HUES6 (cell line): ENCODE measurements around the gene RNPS1.
"Not testable (repeated sequence)": the region's sequence is repeated elsewhere in the genome, so short reads cannot be mapped to it uniquely, and the experiment has no call there.

Experiments
- H3K27ac ChIP-seq: 2 replicates; pipeline ENCODE4 v1.7.0; 2013; ENCODE audit warnings: low read depth, mild to moderate bottlenecking, low read length, inconsistent platforms
- H3K27me3 ChIP-seq: 2 replicates; pipeline ENCODE4 v1.6.1; 2013; ENCODE audit warnings: low read length; ENCODE audit not compliant: control insufficient read depth, insufficient read depth
- H3K36me3 ChIP-seq: 2 replicates; pipeline ENCODE4 v1.6.1; 2013; ENCODE audit warnings: low read length; ENCODE audit not compliant: control insufficient read depth, insufficient read depth
- H3K4me1 ChIP-seq: 2 replicates; pipeline ENCODE4 v1.6.1; 2013; ENCODE audit warnings: low read length; ENCODE audit not compliant: control insufficient read depth, insufficient read depth
- H3K4me3 ChIP-seq: 2 replicates; pipeline ENCODE4 v1.5.1; 2013; ENCODE audit warnings: low read depth, low read length
- H3K9ac ChIP-seq: one replicate; pipeline ENCODE4 v1.6.1; 2013; ENCODE audit warnings: mild to moderate bottlenecking, low read length
- H3K9me3 ChIP-seq: 2 replicates; pipeline ENCODE4 v1.6.1; 2013; ENCODE audit warnings: low read depth, low read length; ENCODE audit not compliant: control insufficient read depth, insufficient read depth

RNPS1 gene

DNA sequence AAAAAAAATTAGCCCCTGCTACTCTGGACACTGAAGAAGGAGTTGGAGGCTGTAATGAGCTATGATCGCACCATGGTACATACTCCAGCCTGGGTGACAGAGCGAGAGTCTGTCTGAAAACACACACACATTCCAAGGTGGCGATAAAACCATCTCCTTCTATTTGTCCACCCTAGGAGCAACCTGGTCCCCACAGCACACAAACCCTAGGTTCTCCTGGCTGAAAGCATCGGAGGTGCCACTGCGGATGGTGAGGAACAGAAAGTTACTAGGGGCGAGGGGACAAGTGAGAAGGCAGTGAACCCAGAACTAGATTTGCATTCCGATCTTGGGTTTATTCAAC is 15.1 kb downstream of the RNPS1 start:
- Histone ChIP-seq H3K27ac (no peak overlapping the region), H3K4me3 (no peak overlapping the region), H3K9ac (no peak overlapping the region), H3K9me3 (no peaks in the 10 kb centered on the region), H3K27me3 (no peaks in the 10 kb centered on the region), H3K36me3 (peaks cover 66% of the 10 kb centered on the region), H3K4me1 (peaks cover 10% of the 10 kb centered on the region; the same call in 1 of the 2 replicates)

DNA sequence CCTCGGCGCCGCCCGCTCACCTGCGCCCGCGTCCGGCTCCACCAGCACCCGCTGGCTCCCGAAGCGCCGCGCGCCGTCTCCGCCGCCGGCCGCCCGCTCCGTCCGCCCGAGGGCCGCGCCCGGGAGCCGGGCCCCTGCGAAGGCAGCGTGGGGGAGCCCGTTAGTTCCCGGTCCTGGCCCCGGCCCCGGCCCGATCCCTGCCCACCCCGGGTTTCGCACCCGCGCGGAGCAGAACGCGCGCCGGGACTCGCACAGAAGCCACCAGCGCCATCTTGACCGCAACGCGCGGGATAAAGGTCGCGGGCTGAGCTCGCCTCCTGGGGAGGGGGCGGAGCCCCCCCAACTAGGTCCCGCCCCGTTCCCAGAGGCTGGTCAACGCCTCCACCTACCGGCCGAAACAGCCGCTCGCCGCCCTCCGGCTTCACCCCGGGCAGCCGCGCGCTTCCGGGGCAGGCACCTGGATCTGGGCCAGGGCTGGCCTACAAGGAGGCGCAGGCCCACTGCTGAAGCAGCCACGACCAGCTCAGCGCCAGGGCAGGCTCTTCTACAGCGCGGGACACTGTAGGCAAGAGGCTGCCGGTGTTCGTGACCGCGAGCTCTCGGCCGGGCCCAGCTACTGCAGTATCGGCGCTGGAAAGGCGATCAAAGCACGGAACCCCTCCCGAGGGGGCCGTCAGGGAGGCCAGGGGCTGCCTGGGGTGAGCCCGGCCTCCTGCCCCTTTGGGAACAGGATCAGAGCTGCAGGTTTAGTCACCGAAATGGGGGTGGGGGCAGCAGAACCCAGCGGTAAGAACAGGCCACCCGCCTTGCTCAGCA is 16.4 kb downstream of the RNPS1 start, which contains the start of gene ECI1:
Gene ECI1 (minus strand): TSS at position 292 of the 816 bp plus-strand sequence. CDS start 21 bp downstream, at position 271.
- Histone ChIP-seq H3K27me3 (no peaks in the 10 kb centered on the region), H3K4me3 (peak within 1 kb of the TSS; percentile 74), H3K36me3 (peaks cover 57% of the 10 kb centered on the region), H3K4me1 (peaks cover 10% of the 10 kb centered on the region; the same call in 1 of the 2 replicates), H3K9ac (peak within 1 kb of the TSS; percentile 67), H3K9me3 (no peaks in the 10 kb centered on the region), H3K27ac (peak within 1 kb of the TSS; percentile 75)

DNA sequence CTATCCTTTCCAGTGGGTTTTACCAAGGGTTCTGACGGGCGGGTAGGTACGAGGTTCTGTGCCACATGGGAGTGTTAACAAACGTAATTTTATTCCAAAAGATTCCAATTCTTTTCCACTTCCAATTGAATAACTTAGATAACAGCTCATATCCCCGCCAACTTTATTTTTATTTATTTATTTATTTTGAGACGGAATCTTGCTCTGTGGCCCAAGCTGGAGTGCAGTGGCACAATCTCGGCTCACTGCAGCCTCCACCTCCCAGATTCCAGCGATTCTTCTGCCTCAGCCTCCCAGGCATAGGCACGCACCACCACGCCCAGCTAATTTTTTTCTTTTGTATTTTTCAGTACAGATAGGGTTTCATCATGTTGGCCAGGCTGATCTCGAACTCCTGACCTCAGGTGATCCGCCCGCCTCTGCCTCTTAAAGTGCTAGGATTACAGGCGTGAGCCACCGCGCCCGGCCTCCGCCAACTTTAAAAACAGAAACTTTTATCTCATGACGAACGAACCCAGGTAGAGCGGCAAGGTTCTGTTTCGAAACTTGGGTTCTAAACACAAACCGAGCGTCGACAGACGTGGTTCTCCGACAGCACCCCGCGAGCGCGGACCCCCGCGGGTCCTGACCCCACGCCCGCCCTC is 17.2 kb downstream of the RNPS1 start:
- Histone ChIP-seq H3K36me3 (peaks cover 57% of the 10 kb centered on the region), H3K27me3 (no peaks in the 10 kb centered on the region), H3K4me3 (peak overlapping the region; percentile 74), H3K9me3 (no peaks in the 10 kb centered on the region), H3K9ac (peak overlapping the region; percentile 67), H3K4me1 (peaks cover 10% of the 10 kb centered on the region; the same call in 1 of the 2 replicates), H3K27ac (peak overlapping the region; percentile 64; the same call in 1 of the 2 replicates)

DNA sequence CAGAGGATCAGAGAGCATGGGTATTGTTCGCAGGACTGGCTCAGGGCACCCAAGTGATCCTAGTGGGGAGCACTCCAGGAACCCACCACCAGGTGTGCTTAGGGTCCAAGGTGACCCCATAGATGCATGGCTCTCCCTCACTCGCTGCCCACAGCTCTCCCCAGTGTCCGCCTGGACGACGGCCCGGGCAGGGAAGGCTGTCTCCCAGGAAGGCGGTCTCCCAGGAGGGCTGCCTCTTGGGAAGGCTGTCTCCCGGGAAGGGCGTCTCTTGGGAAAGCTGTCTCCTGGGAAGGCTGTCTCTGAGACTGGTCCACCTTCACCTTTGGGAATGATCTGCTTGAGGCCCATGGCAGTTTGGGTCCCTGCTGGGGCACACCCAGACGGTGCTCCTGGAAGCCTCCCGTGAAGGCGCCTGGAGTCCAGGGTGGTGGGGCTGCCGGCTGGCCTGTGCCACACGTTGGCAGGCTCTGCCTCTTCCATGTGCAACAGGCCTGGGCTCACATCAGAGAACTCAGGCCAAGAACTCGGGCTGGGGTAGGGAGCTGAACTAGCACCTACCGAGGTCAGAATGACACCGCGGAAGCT is 21.5 kb downstream of the RNPS1 start:
- no peak overlapping the region for H3K27ac ChIP-seq
- peaks cover 59% of the 10 kb centered on the region for H3K36me3 ChIP-seq
- no peak overlapping the region for H3K4me3 ChIP-seq
- H3K9ac ChIP-seq, result no peak overlapping the region
- no peaks in the 10 kb centered on the region for H3K27me3 ChIP-seq
- no peaks in the 10 kb centered on the region for H3K4me1 ChIP-seq
- no peaks in the 10 kb centered on the region for H3K9me3 ChIP-seq

DNA sequence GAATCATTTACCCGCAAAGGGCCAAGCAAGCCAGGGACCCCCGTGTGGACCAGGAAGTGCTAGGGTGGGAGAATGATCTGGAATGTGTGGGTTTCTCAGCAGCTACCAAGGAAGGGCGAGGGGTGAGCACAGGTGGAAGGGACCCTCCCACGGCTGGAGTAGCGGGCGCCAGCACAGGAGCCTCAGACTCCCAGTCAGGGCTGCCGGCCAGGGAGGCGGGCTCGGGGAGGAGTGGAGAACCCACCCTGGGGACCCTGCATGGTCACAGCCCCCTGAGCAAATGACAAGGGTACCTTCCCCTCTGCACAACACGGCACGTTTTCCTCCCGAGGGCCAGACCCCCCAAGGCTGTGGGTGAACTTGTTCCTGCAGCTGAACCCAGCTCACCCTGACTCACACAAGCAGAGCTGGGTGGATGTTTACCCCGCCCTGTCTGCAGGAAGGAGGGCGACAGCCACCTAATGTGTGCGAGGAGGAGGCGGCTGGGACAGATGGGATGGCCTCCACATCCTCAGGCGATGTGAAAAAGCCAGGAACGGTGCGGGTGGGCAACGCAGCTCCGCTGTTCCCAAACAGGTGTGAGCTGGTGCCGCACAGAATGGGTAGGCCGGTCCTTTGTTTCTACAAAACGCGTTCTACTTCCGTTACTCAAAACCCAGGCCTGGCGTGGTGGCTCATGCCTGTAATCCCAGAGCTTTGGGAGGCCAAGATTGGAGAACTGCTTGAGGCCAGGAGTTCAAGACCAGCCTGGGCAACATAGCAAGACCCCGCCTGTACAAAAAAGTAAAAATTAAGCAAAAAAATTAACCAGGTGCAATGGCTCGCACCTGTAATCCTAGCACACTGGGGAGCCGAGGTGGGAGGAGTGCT is 22.8 kb downstream of the RNPS1 start:
- H3K36me3 ChIP-seq, result peaks cover 59% of the 10 kb centered on the region
- no peak overlapping the region for H3K9ac ChIP-seq
- H3K4me3 ChIP-seq, result no peak overlapping the region
- no peaks in the 10 kb centered on the region for H3K27me3 ChIP-seq
- H3K27ac ChIP-seq, result no peak overlapping the region
- no peaks in the 10 kb centered on the region for H3K4me1 ChIP-seq
- H3K9me3 ChIP-seq, result no peaks in the 10 kb centered on the region

DNA sequence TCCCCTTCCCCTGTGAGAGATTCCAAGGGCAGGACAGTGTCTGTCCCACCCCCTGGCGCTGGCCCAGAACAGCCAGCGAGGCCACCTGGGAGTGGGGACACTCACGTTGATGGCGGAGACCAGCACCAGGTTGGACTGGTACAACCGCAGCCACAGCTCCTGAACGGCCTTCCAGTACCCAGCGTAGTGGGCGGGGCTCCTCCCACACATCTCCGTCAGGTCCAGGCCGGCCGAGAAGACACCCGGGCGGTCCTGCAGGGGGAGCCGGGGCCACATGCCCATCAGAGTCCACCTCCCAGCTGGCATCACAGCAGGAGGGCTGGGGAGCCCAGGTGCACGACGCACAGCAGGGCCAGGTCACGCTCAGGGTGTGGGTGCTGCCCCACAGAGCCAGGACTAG is 23.6 kb downstream of the RNPS1 start:
- H3K4me1 ChIP-seq, result no peaks in the 10 kb centered on the region
- H3K9me3 ChIP-seq, result no peaks in the 10 kb centered on the region
- H3K4me3 ChIP-seq, result no peak overlapping the region
- H3K27ac ChIP-seq, result no peak overlapping the region
- no peaks in the 10 kb centered on the region for H3K27me3 ChIP-seq
- H3K36me3 ChIP-seq, result peaks cover 59% of the 10 kb centered on the region
- no peak overlapping the region for H3K9ac ChIP-seq

DNA sequence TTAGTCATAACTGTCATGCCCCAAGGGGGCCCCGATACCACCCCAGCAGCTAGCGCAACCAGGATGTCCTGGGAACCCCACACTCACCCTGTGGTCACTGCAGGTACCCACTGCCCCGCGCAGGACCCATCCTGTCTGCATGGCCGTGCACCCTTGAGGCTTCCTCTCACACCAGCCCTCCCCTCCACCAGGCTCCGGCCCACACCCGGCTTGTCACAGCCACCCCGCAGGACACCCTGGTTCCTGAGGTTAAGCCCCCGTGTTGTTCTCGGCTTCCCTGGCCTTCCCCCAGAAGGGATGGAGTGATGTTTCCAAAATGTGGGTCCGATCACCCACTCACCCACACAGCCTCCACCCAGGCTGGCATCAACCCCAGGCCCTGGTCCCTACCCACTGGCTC is 24.1 kb downstream of the RNPS1 start:
- Histone ChIP-seq H3K27me3 (no peaks in the 10 kb centered on the region), H3K36me3 (peaks cover 57% of the 10 kb centered on the region), H3K27ac (no peak overlapping the region), H3K4me1 (0 out of 2 replicates have a peak, but pooled peaks cover 2% of the 10 kb centered on the region), H3K9ac (no peak overlapping the region), H3K4me3 (no peak overlapping the region), H3K9me3 (no peaks in the 10 kb centered on the region)

DNA sequence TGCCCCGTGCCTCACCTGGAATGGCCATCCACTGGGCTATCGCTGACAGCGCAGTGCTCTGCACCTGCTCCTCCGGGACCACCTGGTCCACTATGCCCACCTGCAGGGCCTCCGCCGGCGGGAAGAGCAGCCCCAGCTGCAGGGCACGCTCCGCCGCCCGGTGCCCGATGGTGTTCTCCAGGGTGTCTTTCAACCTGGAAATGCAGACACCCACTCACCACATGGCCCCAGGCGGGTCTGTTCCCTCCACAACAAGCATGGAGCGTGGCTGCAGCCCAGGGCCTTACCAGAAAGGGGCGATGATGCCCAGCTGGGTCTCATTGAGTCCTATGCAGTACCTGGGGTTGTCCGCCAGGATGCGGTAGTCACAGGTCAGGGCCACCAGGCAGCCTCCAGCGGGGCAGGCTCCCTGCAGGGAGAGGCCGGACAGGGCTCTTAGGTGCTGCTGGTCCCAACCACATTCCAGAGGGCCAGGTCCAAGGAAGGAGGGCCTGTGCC is 24.8 kb downstream of the RNPS1 start:
- no peak overlapping the region for H3K27ac ChIP-seq
- H3K4me3 ChIP-seq, result no peak overlapping the region
- H3K36me3 ChIP-seq, result peaks cover 52% of the 10 kb centered on the region
- 0 out of 2 replicates have a peak, but pooled peaks cover 5% of the 10 kb centered on the region for H3K4me1 ChIP-seq
- H3K9ac ChIP-seq, result no peak overlapping the region
- H3K27me3 ChIP-seq, result peaks cover 3% of the 10 kb centered on the region; the same call in 1 of the 2 replicates
- H3K9me3 ChIP-seq, result no peaks in the 10 kb centered on the region

DNA sequence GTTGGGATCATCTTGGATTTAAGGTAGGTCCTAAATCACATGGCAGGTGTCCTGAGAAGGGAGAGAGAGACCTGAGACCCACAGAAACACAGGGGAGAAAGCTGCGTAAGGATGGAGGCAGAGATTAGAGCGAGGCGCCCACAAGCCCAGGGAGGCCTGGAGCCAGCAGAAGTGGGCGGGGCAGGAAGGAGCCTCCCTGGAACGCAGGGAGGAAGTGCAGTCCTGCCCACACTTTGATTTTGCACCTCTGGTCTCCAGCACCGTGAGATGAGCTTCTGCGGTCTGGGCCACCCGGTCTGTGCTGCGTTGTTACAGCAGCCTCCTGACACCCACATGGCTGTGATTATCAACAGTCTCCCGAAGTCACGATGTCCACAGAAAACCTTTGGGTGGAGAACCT is 25.3 kb downstream of the RNPS1 start:
- no peak overlapping the region for H3K27ac ChIP-seq
- no peak overlapping the region for H3K4me3 ChIP-seq
- H3K4me1 ChIP-seq, result 0 out of 2 replicates have a peak, but pooled peaks cover 8% of the 10 kb centered on the region
- H3K9ac ChIP-seq, result no peak overlapping the region
- H3K27me3 ChIP-seq, result peaks cover 7% of the 10 kb centered on the region
- H3K36me3 ChIP-seq, result peaks cover 52% of the 10 kb centered on the region
- H3K9me3 ChIP-seq, result no peaks in the 10 kb centered on the region

DNA sequence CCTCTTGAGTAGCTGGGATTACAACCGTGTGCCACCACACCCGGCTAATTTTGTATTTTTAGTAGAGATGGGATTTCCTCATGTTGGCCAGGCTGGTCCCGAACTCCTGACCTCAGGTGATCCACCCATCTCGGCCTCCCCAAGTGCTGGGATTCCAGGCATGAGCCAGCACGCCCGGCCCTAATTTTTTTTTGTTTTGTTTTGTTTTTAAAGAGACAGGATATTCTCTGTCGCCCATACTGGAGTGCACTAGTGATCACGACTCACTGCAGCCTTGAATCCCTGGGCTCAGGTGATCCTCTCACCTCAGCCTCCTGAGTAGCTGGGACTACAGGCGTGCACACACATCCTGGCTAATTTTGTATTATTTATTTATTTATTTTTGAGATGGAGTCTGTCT is 27.6 kb downstream of the RNPS1 start:
- peaks cover 25% of the 10 kb centered on the region for H3K27me3 ChIP-seq
- H3K9ac ChIP-seq, H3K9me3 ChIP-seq, H3K4me3 ChIP-seq, H3K27ac ChIP-seq: not testable (repeated sequence)
- H3K4me1 ChIP-seq, result peaks cover 17% of the 10 kb centered on the region
- peaks cover 38% of the 10 kb centered on the region for H3K36me3 ChIP-seq
